8988T (cell line): ENCODE measurements around the gene GRHPR.
"Not testable (repeated sequence)": the region's sequence is repeated elsewhere in the genome, so short reads cannot be mapped to it uniquely, and the experiment has no call there.

Source experiments
- DNase-seq: peaks from one replicate; pipeline ENCODE4 v3.0.0; 2011

Gene GRHPR

GRCh38 chr9:37451628-37452027 lies 29.1 kb downstream of the GRHPR start:
- no peak for DNase-seq

GRCh38 chr9:37452611-37453010 lies 30.1 kb downstream of the GRHPR start:
- no peak for DNase-seq

GRCh38 chr9:37453827-37454226 lies 31.3 kb downstream of the GRHPR start:
- no peak for DNase-seq

GRCh38 chr9:37454238-37454637 lies 31.7 kb downstream of the GRHPR start:
- no peak for DNase-seq

- DNase-seq, result no peak
Measured at GRCh38 chr9:37455884-37456647, 33.6 kb downstream of the GRHPR start.

- no peak for DNase-seq
Measured at GRCh38 chr9:37456817-37457216, 34.3 kb downstream of the GRHPR start.

GRCh38 chr9:37464006-37464405 lies 41.5 kb downstream of the GRHPR start:
- DNase-seq, result no peak

- DNase-seq, result peak; percentile 31
Measured at GRCh38 chr9:37464426-37465248, 42.1 kb downstream of the GRHPR start.

- DNase-seq, result peak; percentile 73
Measured at GRCh38 chr9:37465249-37466036, 42.9 kb downstream of the GRHPR start, which contains the start of gene ZBTB5. Gene ZBTB5 (minus strand): TSS chr9:37465450. CDS start chr9:37442551, 22,899 bp downstream.

- DNase-seq, result no peak
Measured at GRCh38 chr9:37466037-37466709, 43.7 kb downstream of the GRHPR start.

GRCh38 chr9:37467530-37467929 lies 45.0 kb downstream of the GRHPR start:
- not testable (repeated sequence) for DNase-seq

- DNase-seq, result no peak
Measured at GRCh38 chr9:37468620-37469019, 46.1 kb downstream of the GRHPR start.

GRCh38 chr9:37471942-37472684 lies 49.6 kb downstream of the GRHPR start:
- peak; percentile 31 for DNase-seq

GRCh38 chr9:37473982-37474381 lies 51.5 kb downstream of the GRHPR start:
- DNase-seq, result not testable (repeated sequence)

GRCh38 chr9:37474438-37474837 lies 51.9 kb downstream of the GRHPR start:
- no peak for DNase-seq

- no peak for DNase-seq
Measured at GRCh38 chr9:37476930-37477329, 54.4 kb downstream of the GRHPR start.

GRCh38 chr9:37477443-37477842 lies 54.9 kb downstream of the GRHPR start:
- DNase-seq, result not testable (repeated sequence)

- DNase-seq, result not testable (repeated sequence)
Measured at GRCh38 chr9:37477987-37478619, 55.6 kb downstream of the GRHPR start.

GRCh38 chr9:37480759-37481158 lies 58.3 kb downstream of the GRHPR start:
- DNase-seq, result no peak

- peak; percentile 95 for DNase-seq
Measured at GRCh38 chr9:37485389-37486255, 63.1 kb downstream of the GRHPR start, which contains the start of gene POLR1E. Gene POLR1E (plus strand): TSS chr9:37485948. CDS start chr9:37486048, 100 bp downstream.
